NK-92 treated with Interleukin-12 subunit alpha and Interleukin-12 subunit beta, amount 100 ng/mL, for 24 hours (cell line): ENCODE results near the gene ANKH.

ENCODE experiments used
- DNase-seq: peaks from one replicate; lab custom pipeline; 2025; lab: John Stamatoyannopoulos, UW

The ANKH gene

GRCh38 chr5:14713476-14714390 lies 157.8 kb downstream of the ANKH start:
- DNase-seq, result no peak

DNA sequence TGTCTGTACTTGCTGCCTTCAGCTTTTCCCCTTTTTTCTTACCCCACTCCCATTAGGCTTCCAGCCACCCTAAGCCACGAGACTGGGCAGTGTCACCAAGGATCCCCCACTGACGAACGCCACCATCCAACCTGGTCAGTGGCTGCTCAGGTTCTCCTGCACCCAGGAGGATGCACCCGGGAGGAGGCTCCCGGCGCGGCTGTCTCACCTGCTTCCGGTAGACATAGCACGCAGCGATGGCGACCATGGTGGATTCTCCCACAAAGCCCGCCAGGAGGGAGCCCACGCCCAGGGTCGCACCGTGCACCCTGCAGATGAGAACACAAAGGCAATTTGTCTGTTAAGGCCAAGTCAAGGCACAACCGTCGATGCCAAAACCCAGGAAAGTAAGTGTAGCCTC lies 158.9 kb downstream of the ANKH start:
- no peak for DNase-seq

- DNase-seq, result no peak
Observed at GRCh38 chr5:14712131-14712530, 159.4 kb downstream of the ANKH start.

DNA sequence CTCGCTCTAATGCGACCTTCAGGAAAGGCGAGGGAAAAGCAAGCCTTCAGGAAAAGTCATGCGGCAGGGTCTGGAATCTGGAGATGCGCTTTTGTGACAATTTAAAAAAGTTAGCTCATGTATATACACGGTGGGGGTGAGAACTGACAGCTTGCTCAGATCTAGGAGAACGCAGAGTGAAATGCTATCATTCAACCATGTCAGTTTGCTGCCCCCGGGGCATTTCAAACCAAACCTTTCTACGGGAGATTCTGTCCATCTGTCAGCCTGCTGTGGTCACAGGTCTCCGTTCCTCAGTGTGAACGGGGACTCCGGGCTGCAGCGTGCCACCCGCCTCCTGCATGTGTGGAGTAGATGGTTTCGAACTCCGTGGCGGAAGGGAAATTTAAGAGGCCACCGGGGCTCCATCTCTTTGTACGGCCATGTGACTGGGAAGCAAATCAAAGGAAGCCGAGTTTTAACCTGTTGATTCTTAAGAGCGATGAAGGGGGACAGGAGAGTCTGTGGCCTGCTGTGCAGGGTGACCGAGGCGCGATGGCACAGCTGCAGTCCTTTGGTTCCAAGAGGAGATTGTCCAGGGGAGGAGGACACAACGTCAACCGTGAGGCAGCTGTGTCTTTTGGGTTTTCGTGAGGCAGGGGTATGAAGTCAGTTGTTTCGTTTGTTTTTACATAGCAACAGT lies 161.1 kb downstream of the ANKH start:
- DNase-seq, result no peak

DNA sequence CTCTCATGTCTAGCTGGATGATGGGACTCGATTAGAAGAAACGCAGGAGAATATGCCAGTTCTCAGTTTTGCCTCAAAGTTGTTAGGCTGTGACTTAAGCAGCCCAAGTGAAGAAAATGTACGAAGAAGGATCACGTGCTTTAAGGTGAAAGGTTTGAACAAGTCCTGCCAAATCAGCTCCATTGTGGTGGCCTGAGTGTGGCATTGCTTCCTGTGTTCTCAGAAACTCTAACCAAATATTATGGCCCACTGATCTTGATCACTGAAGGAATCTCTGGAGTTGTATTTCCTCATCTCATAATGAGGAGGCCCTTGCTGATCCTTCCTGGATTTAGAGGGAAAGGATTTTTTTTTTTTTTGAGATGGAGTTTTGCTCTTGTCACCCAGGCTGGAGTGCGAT lies 163.0 kb downstream of the ANKH start:
- DNase-seq, result no peak

GRCh38 chr5:14707811-14708390 lies 163.7 kb downstream of the ANKH start:
- no peak for DNase-seq

- no peak for DNase-seq
Observed at GRCh38 chr5:14706615-14707021, 165.0 kb downstream of the ANKH start.

- no peak for DNase-seq
Observed at GRCh38 chr5:14705556-14705955, 166.0 kb downstream of the ANKH start.

DNA sequence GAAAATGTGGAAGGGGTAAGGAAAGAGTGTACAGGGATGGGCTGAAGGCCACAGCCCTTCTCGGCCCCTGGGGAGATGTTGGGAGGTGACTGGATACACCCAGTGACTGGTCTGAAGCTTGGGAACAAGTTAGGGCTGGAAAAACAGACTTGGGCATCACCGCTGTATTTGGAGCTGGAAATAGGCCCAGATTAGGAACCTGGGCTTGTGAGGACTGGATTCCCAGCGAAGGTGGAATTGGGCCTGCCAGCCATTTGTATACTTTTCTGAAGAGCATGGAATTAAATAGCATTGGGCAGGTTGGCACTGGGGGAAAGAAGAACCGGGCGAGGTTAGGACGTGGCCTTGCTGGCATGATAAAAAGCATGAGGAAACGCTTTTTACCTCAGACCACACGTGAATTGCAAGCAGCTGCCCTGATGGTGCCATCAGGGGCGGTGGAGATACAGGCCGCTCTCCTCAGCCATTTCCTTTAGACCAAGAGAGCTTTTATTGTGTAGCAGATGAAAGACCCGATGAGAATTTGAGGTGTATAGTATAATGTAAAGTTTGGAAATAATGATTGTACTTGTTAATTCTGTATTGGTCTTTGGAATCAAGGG lies 169.2 kb downstream of the ANKH start:
- no peak for DNase-seq

DNA sequence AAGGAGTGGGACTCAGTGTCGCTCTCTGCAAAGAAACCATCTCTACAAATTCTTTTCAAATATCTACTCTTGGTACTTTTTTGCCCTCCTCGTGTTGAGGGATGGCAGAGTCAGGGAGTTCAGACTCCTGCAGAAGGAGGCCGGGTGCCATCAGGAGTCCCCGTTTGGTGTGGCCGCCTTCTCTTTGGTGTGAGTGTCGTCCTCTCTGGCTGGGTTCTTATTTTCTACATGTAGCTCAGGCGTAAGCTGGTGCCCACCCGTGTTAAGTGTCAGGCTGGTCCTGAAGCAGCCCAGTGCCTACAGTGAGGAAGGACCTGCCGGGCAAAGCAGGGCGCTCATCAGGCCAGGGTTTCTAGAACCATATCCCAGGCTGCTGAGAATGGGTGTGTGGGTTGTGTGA lies 170.0 kb downstream of the ANKH start:
- DNase-seq, result no peak

GRCh38 chr5:14700478-14701436 lies 170.8 kb downstream of the ANKH start:
- DNase-seq, result no peak

GRCh38 chr5:14699807-14700400 lies 171.7 kb downstream of the ANKH start:
- no peak for DNase-seq

DNA sequence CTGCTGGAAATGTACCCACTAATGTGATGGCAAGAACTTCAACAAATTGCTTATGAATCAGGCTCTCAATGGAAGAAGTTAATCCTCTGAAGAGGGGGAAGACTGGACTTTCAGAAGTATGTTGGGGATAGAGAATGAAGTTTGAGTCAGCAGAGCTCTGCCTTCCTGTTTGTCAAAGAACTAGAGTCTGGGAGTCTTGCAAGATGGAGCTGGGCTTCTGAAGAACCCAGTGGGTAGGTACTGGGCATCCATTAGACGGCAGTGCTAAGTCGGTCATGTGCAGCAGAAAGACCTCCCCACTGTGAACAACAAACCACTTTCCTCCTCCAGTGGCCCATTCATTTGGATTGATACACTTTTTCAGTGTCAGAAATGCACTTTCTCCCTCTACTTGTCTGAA lies 172.4 kb downstream of the ANKH start:
- no peak for DNase-seq

DNA sequence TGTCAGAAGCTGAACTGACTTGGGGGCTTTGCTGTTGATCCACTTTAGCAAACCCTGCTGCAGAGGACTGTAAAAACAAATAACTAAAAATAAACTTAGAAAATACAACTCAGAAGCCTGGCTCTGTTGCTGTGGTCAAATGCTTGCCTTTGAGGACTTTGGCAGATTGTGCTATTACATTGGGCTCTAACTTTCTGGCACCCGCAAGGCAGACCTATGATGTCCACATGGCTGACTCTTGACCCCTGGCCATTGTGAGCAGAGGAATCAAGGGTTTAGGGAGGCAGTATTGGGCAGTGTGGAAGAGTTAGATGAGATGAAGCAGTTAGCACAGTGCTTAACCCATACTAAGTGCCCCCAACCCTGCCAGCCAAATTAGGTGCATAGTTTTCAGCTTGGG lies 173.1 kb downstream of the ANKH start:
- no peak for DNase-seq

- DNase-seq, result no peak
Observed at GRCh38 chr5:14696851-14697250, 174.7 kb downstream of the ANKH start.

GRCh38 chr5:14696057-14696456 lies 175.5 kb downstream of the ANKH start:
- DNase-seq, result no peak

- DNase-seq, result no peak
Observed at GRCh38 chr5:14695152-14695551, 176.4 kb downstream of the ANKH start.

DNA sequence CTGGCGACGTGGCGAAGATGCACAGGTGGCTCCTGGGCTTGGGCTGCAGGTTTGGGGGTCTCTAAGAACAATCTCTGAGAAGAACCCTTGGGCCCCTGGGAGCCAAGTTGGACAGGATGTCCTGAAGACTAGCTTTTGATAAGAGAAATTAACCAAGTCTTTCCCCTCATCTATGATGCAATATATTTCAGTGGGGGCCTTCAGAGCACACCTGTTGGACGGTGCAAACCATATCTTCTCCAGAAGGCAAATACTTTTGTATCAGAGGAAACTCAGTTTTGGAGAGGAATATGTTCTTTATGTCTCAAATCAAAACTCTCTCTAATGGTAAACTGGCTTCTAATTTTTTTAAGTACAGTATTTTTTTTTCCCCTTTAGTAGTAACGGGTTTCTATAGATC lies 178.5 kb downstream of the ANKH start:
- DNase-seq, result no peak

- no peak for DNase-seq
Observed at GRCh38 chr5:14687023-14687665, 184.4 kb downstream of the ANKH start.

GRCh38 chr5:14686517-14686916 lies 185.1 kb downstream of the ANKH start:
- no peak for DNase-seq

- DNase-seq, result no peak
Observed at GRCh38 chr5:14685757-14686156, 185.8 kb downstream of the ANKH start.
